ENCODE measurements around the gene ITIH1. TPM values are rescaled to one million over a fixed set of nuclear protein-coding genes. Genes with fewer than 3 reads are reported as not detected.

The ITIH1 gene
- total RNA-seq, 1 donor from 2014 or later, result not detected

GRCh38 chr3:52836986-52837385 lies 59.6 kb downstream of the ITIH1 start:
- H3K9ac ChIP-seq (ENCODE audit: low read length), result no peak overlapping the region
- H3K4me2 ChIP-seq (ENCODE audit: low read length), result no peak overlapping the region
- no peaks in the 10 kb centered on the region for H3K79me2 ChIP-seq (ENCODE audit: insufficient read depth, low read length)

GRCh38 chr3:52838561-52839267 lies 61.3 kb downstream of the ITIH1 start:
- Histone ChIP-seq H3K9ac (ENCODE audit: low read length) (no peak overlapping the region), H4K20me1 (ENCODE audit: insufficient read depth, low read length) (peaks cover 9% of the 10 kb centered on the region), H3K4me2 (ENCODE audit: low read length) (no peak overlapping the region), H3K27me3 (ENCODE audit: insufficient read depth, low read length) (no peaks in the 10 kb centered on the region), H3K9me3 (ENCODE audit: insufficient read depth, low read depth, low read length) (no peaks in the 10 kb centered on the region), H3K36me3 (ENCODE audit: insufficient read depth, low read length) (no peaks in the 10 kb centered on the region), H3K79me2 (ENCODE audit: insufficient read depth, low read length) (no peaks in the 10 kb centered on the region), H3K27ac (ENCODE audit: low read depth, low read length) (no peak overlapping the region), H3K4me3 (ENCODE audit: insufficient read depth, low read depth, low read length) (no peak overlapping the region), H2AFZ (ENCODE audit: low read depth, low read length) (no peak overlapping the region), H3K4me1 (ENCODE audit: insufficient read depth, low read length) (peaks cover 8% of the 10 kb centered on the region)
- Mint-ChIP-seq H3K27me3 (ENCODE audit: low read depth, unreplicated experiment) (peaks cover 4% of the 10 kb centered on the region), H3K36me3 (ENCODE audit: low read depth, unreplicated experiment) (peaks cover 14% of the 10 kb centered on the region), H3K9me3 (ENCODE audit: unreplicated experiment) (no peaks in the 10 kb centered on the region), H3K27ac (ENCODE audit: unreplicated experiment) (no peak overlapping the region), H3K4me3 (ENCODE audit: unreplicated experiment) (no peak overlapping the region), H3K4me1 (ENCODE audit: low read depth, unreplicated experiment) (peaks cover 11% of the 10 kb centered on the region)
- FAIRE-seq, result no peak
- TF ChIP-seq CTCF (IDR thresholded peaks at IDR 0.05; ENCODE audit: insufficient read depth, low read depth, low read length) (no peak), EZH2 (IDR thresholded peaks at IDR 0.05; ENCODE audit: insufficient read depth, low read length) (no peak)
- no peak for DNase-seq (ENCODE audit: low read depth)

More at GRCh38 chr3:52836986-52837385, 59.6 kb downstream of the ITIH1 start:
- Histone ChIP-seq H3K27ac (ENCODE audit: low read depth, low read length) (no peak overlapping the region), H3K4me3 (ENCODE audit: insufficient read depth, low read depth, low read length) (no peak overlapping the region), H3K27me3 (ENCODE audit: insufficient read depth, low read length) (no peaks in the 10 kb centered on the region), H3K4me1 (ENCODE audit: insufficient read depth, low read length) (peaks cover 8% of the 10 kb centered on the region), H2AFZ (ENCODE audit: low read depth, low read length) (no peak overlapping the region), H3K9me3 (ENCODE audit: insufficient read depth, low read depth, low read length) (no peaks in the 10 kb centered on the region), H4K20me1 (ENCODE audit: insufficient read depth, low read length) (peaks cover 14% of the 10 kb centered on the region), H3K36me3 (ENCODE audit: insufficient read depth, low read length) (no peaks in the 10 kb centered on the region)
- H3K9me3 Mint-ChIP-seq (ENCODE audit: unreplicated experiment), result no peaks in the 10 kb centered on the region
- H3K27ac Mint-ChIP-seq (ENCODE audit: unreplicated experiment), result no peak overlapping the region
- peaks cover 11% of the 10 kb centered on the region for H3K36me3 Mint-ChIP-seq (ENCODE audit: low read depth, unreplicated experiment)
- DNase-seq (ENCODE audit: low read depth), result no peak
- peaks cover 3% of the 10 kb centered on the region for H3K27me3 Mint-ChIP-seq (ENCODE audit: low read depth, unreplicated experiment)
- no peak for FAIRE-seq
- no peak overlapping the region for H3K4me3 Mint-ChIP-seq (ENCODE audit: unreplicated experiment)
- H3K4me1 Mint-ChIP-seq (ENCODE audit: low read depth, unreplicated experiment), result peaks cover 13% of the 10 kb centered on the region
- TF ChIP-seq EZH2 (IDR thresholded peaks at IDR 0.05; ENCODE audit: insufficient read depth, low read length) (no peak), CTCF (IDR thresholded peaks at IDR 0.05; ENCODE audit: insufficient read depth, low read depth, low read length) (no peak)

- DNase-seq (ENCODE audit: low read depth) (no peak), FAIRE-seq (no peak)
- H3K4me1 Mint-ChIP-seq (ENCODE audit: low read depth, unreplicated experiment), result peaks cover 11% of the 10 kb centered on the region
- no peak overlapping the region for H3K9ac ChIP-seq (ENCODE audit: low read length)
- H3K4me1 ChIP-seq (ENCODE audit: insufficient read depth, low read length), result peaks cover 8% of the 10 kb centered on the region
- no peak overlapping the region for H3K4me2 ChIP-seq (ENCODE audit: low read length)
- no peaks in the 10 kb centered on the region for H3K27me3 ChIP-seq (ENCODE audit: insufficient read depth, low read length)
- peaks cover 4% of the 10 kb centered on the region for H3K27me3 Mint-ChIP-seq (ENCODE audit: low read depth, unreplicated experiment)
- no peak overlapping the region for H3K27ac Mint-ChIP-seq (ENCODE audit: unreplicated experiment)
- peaks cover 14% of the 10 kb centered on the region for H3K36me3 Mint-ChIP-seq (ENCODE audit: low read depth, unreplicated experiment)
- H3K9me3 Mint-ChIP-seq (ENCODE audit: unreplicated experiment), result no peaks in the 10 kb centered on the region
- H3K9me3 ChIP-seq (ENCODE audit: insufficient read depth, low read depth, low read length), result no peaks in the 10 kb centered on the region
- H3K27ac ChIP-seq (ENCODE audit: low read depth, low read length), result no peak overlapping the region
- H3K79me2 ChIP-seq (ENCODE audit: insufficient read depth, low read length), result no peaks in the 10 kb centered on the region
- TF ChIP-seq CTCF (IDR thresholded peaks at IDR 0.05; ENCODE audit: insufficient read depth, low read depth, low read length) (no peak), EZH2 (IDR thresholded peaks at IDR 0.05; ENCODE audit: insufficient read depth, low read length) (no peak)
- no peak overlapping the region for H2AFZ ChIP-seq (ENCODE audit: low read depth, low read length)
- H4K20me1 ChIP-seq (ENCODE audit: insufficient read depth, low read length), result peaks cover 8% of the 10 kb centered on the region
- no peaks in the 10 kb centered on the region for H3K36me3 ChIP-seq (ENCODE audit: insufficient read depth, low read length)
- no peak overlapping the region for H3K4me3 ChIP-seq (ENCODE audit: insufficient read depth, low read depth, low read length)
- H3K4me3 Mint-ChIP-seq (ENCODE audit: unreplicated experiment), result no peak overlapping the region
Measured at GRCh38 chr3:52839268-52839575, 61.8 kb downstream of the ITIH1 start.

Measured in astrocyte (in vitro differentiated cells and primary cell).